Measurements from ENCODE around the gene MSI2. TPM values are rescaled to one million over a fixed set of nuclear protein-coding genes. Genes with fewer than 3 reads are reported as not detected.

MSI2 gene
- total RNA-seq, 1 donor from 2014 or later = 8.3 TPM

- DNase-seq (ENCODE audit: low read depth in 2 of 2) = no peak
These were observed 134.9 kb downstream of the MSI2 start for GRCh38 chr17:57391076-57391825.

GRCh38 chr17:57391857-57392471 is 135.6 kb downstream of the MSI2 start:
- no peak for DNase-seq (ENCODE audit: low read depth in 2 of 2)

GRCh38 chr17:57393368-57393767 is 137.0 kb downstream of the MSI2 start:
- DNase-seq (ENCODE audit: low read depth in 2 of 2) = no peak

- no peak for DNase-seq (ENCODE audit: low read depth in 2 of 2)
These were observed 138.1 kb downstream of the MSI2 start for GRCh38 chr17:57394375-57394774.

GRCh38 chr17:57395721-57396321 is 139.5 kb downstream of the MSI2 start:
- no peak for DNase-seq (ENCODE audit: low read depth in 2 of 2)

GRCh38 chr17:57396511-57396921 is 140.2 kb downstream of the MSI2 start:
- no peak for DNase-seq (ENCODE audit: low read depth in 2 of 2)

GRCh38 chr17:57397402-57397801 is 141.1 kb downstream of the MSI2 start:
- DNase-seq (ENCODE audit: low read depth in 2 of 2) = no peak

GRCh38 chr17:57399690-57400089 is 143.4 kb downstream of the MSI2 start:
- no peak for DNase-seq (ENCODE audit: low read depth in 2 of 2)

- no peak for DNase-seq (ENCODE audit: low read depth in 2 of 2)
These were observed 144.3 kb downstream of the MSI2 start for GRCh38 chr17:57400648-57401047.

GRCh38 chr17:57401556-57402488 is 145.5 kb downstream of the MSI2 start:
- no peak for DNase-seq (ENCODE audit: low read depth in 2 of 2)

- DNase-seq (ENCODE audit: low read depth in 2 of 2) = no peak
These were observed 146.4 kb downstream of the MSI2 start for GRCh38 chr17:57402681-57403180.

GRCh38 chr17:57403236-57403635 is 146.9 kb downstream of the MSI2 start:
- DNase-seq (ENCODE audit: low read depth in 2 of 2) = no peak

GRCh38 chr17:57404073-57404472 is 147.8 kb downstream of the MSI2 start:
- DNase-seq (ENCODE audit: low read depth in 2 of 2) = peak in 1 of 2 donors; percentile 19

GRCh38 chr17:57404795-57405490 is 148.6 kb downstream of the MSI2 start:
- DNase-seq (ENCODE audit: low read depth in 2 of 2) = no peak

GRCh38 chr17:57405491-57406072 is 149.3 kb downstream of the MSI2 start:
- no peak for DNase-seq (ENCODE audit: low read depth in 2 of 2)

GRCh38 chr17:57406131-57406980 is 150.0 kb downstream of the MSI2 start:
- DNase-seq (ENCODE audit: low read depth in 2 of 2) = peak in 1 of 2 donors; percentile 16

GRCh38 chr17:57406981-57407286 is 150.6 kb downstream of the MSI2 start:
- no peak for DNase-seq (ENCODE audit: low read depth in 2 of 2)

GRCh38 chr17:57407287-57408070 is 151.2 kb downstream of the MSI2 start:
- DNase-seq (ENCODE audit: low read depth in 2 of 2) = no peak
